ENCODE results near the gene ORM1.

DNA sequence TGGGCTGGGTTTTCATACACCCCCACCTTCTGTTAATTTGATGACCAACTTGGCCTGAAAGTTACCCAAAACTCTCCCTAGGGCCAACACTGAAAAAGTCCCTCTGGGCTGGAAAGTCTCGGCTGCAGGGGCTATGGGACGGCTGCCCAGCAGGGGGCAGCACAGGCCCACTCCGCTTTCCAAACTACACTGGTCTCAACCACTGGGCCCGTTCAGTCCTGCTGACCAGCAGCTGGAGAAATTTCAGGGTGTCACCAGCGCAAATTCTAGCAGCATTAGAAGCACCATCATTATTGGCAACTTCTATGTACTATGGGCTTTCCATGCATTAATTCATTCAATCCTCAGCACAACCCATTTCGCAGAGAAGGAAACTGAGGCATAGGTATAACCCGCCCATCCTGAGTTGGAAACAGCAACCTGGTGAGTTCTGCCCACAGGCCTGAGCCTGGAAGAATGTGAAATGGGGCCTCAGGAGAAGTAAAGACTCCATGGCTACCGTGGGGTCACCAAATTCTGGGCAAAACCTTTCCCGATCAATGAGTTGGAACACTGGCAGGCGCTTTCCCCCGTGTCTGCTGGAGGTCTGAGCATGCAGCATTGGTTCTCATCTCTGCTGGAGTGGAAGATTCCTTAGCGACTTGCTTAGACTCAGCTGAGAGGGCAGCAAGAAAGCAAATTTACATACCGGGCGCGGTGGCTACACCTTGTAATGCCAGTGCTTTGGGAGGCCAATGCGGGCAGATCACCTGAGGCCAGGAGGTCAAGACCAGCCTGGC is 16.4 kb downstream of the ORM1 start:
- TF ChIP-seq, protein P1, sequence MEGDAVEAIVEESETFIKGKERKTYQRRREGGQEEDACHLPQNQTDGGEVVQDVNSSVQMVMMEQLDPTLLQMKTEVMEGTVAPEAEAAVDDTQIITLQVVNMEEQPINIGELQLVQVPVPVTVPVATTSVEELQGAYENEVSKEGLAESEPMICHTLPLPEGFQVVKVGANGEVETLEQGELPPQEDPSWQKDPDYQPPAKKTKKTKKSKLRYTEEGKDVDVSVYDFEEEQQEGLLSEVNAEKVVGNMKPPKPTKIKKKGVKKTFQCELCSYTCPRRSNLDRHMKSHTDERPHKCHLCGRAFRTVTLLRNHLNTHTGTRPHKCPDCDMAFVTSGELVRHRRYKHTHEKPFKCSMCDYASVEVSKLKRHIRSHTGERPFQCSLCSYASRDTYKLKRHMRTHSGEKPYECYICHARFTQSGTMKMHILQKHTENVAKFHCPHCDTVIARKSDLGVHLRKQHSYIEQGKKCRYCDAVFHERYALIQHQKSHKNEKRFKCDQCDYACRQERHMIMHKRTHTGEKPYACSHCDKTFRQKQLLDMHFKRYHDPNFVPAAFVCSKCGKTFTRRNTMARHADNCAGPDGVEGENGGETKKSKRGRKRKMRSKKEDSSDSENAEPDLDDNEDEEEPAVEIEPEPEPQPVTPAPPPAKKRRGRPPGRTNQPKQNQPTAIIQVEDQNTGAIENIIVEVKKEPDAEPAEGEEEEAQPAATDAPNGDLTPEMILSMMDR (conservative IDR thresholded peaks at IDR 0.05; ENCODE audit: low read depth, low read length) = peak; percentile 87
- TF ChIP-seq EZH2 (IDR thresholded peaks at IDR 0.05; ENCODE audit: low read length, unreplicated experiment) = no peak
